Stimulated activated CD4-positive, alpha-beta T cell treated with anti-CD3 and anti-CD28 coated beads, TNF-alpha, amount 100 ng/mL, for 48 hours (primary cell): ENCODE data around the gene CFAP44.
A peak's percentile ranks its signal among the peaks of the same experiment; 100 is the strongest.
"Not testable (repeated sequence)": the region's sequence is repeated elsewhere in the genome, so short reads cannot be mapped to it uniquely, and the experiment has no call there.

Experiments
- DNase-seq, 3 donors: peaks; one replicate each; pipeline ENCODE4 v3.0.0-alpha.2; 2020; ENCODE audit warnings: low read depth in 3 of 3

The CFAP44 gene, protein sequence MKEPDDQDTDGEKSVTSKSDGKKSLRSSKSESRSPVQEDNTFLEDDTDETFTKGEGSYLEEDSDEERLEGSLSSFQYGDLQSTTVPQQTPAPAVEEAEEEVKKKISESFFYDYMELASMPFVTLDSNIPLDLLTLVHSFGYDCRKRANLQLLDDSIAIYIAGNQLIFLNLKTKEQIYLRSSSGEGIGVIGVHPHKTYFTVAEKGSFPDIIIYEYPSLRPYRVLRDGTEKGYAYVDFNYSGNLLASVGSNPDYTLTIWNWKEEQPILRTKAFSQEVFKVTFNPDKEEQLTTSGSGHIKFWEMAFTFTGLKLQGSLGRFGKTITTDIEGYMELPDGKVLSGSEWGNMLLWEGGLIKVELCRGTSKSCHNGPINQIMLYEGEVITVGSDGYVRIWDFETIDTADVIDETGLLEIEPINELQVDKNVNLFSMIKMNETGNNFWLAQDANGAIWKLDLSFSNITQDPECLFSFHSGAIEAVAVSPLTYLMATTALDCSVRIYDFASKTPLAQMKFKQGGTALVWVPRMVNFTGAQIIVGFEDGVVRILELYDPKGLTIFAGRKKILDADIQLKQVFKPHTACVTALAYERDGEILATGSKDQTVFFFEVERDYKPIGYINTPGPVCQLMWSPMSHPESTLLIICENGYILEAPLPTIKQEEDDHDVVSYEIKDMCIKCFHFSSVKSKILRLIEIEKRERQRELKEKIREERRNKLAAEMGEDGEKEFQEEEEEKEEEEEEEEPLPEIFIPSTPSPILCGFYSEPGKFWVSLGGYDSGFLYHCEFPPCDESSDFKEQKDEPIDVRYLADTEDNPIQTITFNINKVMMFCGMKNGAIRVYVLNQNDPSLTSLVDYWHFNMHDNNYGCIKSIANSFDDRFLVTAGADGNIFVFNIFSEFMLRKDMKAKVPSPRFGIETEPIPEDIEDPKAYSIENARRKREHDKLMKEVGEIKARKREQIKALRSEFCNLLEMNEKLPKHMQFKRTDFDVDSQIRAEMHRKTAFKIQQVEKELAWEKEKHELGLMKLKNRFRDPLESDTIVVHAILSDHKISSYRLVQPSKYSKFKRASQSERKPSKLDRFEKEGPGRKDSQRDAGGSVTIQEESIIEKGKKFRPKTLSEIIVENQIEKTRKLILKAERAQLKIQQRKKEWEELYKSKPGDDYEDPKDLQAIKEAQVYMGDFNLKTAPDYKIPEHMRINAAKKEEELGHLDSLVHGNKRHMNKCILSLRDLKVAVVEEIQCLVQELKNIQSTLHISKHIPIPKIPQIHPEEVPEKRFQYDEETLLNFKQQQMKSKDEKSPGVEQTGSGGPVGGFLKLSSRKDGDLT (N-terminal part only)

DNA sequence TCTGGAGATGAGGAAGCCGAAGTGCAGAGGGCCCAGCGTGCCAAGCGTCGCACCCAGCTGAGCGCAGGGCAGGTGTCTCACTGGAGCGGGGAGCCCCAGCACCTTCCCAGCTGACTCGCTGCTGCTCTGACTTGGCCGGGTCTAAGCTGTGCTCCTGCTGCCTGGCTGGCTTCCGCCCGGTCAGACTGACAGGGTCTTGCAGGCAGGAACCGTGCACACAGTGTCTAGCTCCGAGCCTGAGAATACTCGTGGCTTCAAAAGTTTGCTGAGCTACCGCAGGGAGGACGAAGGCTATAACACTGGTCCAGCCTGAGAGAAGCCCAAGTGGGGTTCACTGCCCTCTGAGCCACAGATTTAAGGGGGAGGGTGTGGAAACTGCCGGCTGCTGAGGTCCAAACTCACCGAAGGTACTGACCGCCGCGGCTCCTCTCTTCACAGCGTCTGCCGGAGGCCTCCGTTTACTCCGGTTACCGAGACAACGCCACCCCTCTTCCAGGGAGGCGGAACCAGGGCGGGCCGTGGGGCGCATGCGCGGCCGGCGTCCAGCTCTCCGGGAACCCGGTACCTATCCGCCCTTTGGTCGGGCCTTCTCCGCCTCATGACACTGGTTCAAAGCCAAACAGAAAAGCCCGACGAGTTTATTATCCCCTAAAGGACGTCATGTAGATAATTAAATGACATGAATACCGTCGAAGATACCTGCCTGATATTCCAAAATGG lies at the start of gene CFAP44:
Gene CFAP44 (minus strand): TSS at position 443 of the 720 bp plus-strand sequence. CDS start 7,829 bp downstream, outside the sequence.
- peak in 1 of 3 donors; percentile 33 for DNase-seq

DNA sequence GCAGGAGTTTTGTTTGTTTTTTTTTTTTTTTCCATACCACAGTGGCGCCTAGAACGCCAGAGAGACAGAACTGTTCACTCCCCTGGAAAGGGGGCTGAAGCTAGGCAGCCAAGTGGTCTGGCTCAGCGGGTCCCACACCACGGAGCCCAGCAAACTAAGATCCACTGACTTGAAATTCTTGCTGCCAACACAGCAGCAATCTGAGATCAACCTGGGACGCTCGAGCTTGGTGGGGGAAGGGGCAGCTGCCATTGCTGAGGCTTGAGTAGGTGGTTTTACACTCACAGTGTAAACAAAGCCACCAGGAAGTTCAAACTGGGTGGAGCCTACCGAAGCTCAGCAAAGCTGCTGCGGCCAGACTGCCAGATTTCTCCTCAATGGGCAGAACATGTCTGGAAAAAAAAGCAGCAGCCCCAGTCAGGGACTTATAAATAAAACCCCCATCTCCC lies 43.9 kb upstream of the CFAP44 start:
- no peak for DNase-seq

DNA sequence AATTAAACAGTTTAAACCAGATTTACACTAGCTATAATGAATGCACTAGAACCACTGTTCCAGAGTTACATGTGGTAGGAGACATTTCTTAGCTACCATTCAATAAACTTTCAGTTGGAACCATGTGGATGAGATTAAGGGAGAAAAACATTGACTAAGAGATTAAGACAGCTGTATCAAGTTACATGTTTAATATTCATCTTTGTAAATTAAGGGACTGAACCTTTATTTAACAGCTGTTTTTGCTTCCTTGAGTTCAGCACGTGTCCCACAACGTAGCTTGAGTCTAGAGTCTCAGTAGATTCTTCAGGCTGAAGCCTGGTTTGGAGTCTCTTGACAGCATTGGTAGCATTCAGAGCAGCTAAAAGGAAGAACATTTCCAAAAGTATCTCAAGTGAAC lies 27.2 kb upstream of the CFAP44 start:
- no peak for DNase-seq

DNA sequence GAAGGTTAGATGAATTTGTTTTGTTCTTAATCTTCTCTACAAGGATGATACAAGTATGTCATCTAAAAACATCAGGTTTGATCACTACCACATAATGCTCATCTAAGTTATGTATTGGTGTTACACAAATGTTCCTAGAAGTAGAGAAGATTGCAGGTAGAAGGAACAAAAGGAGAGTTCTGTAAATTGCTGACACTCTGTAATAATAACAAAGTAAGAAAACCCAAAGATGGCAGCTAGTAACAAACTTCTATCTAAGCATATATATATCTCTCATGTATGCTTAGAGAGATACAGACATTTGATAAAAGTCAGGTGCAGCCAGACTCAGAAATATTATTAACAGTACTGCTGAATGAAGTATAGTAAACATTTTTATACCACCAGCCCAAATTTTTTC lies 20.2 kb upstream of the CFAP44 start:
- no peak for DNase-seq

DNA sequence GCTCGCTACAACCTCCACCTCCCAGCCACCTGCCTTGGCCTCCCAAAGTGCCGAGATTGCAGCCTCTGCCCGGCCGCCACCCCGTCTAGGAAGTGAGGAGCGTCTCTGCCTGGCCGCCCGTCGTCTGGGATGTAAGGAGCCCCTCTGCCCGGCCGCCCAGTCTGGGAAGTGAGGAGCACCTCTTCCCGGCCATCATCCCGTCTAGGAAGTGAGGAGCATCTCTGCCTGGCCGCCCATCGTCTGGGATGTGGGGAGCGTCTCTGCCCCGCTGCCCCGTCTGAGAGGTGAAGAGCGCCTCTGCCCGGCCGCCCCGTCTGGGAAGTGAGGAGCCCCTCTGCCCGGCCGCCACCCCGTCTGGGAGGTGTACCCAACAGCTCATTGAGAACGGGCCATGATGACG lies 17.3 kb upstream of the CFAP44 start:
- DNase-seq, result not testable (repeated sequence)

DNA sequence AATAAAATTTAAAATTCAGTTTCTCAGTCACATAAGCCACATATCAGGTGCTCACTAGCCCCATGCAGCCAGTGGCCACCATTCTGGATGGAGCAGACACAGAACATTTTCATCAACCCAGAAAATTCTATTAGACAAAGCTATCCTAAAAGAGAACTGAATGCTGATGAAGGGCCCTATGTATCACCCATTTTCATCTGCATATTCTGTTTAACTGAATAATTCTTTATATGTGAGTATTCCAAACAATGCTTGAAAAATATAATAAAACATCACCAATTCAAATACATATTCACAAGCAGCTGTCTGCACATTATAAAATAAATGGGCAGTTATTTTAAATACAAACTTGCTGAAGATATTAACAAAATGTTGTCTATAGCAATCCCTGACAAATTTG lies 14.2 kb upstream of the CFAP44 start:
- no peak for DNase-seq

DNA sequence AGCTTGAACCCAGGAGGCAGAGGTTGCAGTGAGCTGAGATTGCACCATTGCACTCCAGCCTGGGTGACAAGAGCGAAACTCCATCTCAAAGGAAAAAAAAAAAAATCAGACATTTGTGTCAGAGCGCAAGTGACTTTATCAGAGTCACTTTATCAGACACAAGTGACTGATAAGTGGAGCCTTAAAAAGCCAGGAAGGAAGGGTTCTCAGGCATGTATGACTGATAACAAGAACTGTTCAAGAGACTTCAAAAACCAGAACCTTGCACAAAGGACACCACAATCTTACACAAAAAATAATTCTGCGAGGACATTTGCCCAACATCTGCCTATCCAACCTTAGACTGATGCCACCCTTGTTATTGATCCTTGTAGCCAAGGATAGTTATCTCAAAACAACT lies 13.3 kb upstream of the CFAP44 start:
- no peak for DNase-seq

DNA sequence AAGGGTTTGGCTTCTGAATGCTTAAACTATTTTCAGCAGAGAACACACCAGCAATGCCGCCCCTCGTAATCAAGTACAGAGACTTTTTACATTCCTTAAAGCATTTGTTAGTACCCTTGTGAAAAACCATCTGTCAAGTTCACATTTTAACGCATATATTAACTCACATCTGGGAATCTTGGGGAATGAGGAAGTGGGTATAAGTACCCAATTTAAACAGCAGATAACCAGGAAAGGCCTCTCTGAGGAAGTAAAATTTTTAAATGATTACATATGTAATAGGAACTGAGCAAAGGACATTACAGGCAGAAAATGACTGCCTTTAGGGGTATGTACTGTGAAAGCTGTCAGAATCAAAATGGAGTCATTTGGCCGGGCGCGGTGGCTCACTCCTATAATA lies 12.8 kb upstream of the CFAP44 start:
- no peak for DNase-seq

DNA sequence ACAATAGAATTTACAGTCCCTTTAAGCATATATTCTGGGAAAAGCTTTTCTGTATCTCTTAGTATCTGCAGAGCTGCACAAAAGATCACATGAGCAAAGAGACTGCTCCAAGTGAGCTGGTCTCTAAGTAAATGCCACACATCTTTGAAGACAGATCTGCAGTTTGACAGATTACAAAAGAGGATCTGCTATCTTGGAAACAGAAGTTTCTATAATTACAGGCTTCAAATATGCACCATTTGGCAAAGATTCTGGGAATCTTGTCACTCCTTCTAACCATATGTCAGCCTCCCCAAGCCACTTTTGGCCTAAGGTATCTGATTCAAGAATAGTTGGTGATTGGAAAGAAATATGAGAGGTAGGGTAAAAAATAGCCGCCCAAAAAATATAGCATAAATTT lies 9.6 kb upstream of the CFAP44 start:
- DNase-seq, result no peak

DNA sequence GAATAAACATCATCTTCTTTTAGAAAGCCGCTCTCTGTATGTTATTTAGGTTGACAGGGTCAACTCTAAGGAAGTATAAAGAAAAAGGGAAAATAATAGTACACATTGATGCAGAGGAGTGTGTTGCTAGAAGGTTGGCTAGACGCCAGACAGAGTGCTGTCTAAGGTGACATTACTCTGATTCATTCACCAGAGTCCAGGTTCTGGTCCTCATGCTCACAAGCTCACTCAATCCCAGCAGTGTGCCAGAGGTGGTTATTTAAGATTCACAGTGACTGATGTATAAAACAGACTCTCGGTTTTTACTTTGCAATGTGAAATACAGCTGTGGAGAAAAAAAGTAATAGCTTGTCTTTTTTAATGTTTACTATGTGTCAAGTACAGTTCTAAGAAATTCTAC lies 1.7 kb downstream of the CFAP44 start:
- DNase-seq, result no peak

DNA sequence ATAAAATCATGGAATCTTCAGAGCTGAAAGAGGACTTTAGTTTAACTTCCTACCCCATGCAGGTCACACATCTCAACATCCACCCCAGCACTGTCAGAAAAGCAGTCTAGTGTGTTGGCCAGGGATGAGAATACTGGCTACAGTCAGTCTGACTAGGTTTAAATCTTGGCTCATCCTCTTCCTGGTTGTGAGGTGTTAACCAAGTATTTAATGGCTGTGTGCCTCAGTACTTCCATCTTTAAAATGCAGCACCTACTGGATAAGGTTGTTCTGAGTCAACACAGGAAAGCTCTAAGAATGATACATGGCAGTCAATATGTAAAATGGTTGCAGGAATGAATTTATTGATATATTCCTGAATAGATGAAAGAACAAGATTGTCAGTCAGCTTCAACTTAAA lies 3.1 kb downstream of the CFAP44 start:
- DNase-seq, result no peak

DNA sequence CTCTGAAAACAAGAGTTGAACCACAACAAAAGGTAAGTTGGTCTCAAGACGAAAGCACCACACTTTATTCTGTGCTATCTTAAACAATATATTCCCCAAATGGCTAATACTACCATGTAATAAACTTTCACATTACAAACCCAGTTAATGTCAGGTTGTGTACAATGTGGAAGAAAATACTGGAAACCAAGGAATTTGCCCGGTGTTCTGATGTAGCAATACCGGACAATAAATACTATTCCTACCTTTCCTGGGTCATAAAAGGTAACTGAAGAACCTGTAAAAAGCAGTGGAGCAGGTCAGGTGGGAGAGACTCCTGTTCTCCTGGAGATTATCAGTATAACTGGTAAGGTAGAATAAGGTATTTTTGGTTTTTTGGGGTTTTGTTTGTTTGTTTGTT lies 3.9 kb downstream of the CFAP44 start:
- DNase-seq, result no peak

DNA sequence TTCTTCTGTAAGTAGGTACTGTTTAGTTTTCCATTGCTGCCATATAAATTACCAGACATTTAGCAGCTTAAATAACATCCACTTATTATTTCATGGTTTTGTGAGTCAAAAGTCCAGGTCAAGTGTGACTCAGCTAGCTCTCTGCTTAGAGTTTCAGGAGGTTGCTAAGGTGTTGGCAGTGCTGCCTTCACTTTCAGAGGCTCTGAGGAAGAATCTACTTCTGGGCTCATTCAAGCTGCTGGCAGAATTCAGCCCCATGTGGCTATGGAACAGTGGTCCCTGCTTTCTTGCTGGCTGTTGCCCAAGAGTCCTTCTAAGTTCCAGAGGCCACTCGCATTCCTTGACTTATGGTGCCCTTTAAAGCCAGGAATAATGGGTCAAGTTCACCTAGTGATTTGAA lies 4.5 kb downstream of the CFAP44 start:
- no peak for DNase-seq

DNA sequence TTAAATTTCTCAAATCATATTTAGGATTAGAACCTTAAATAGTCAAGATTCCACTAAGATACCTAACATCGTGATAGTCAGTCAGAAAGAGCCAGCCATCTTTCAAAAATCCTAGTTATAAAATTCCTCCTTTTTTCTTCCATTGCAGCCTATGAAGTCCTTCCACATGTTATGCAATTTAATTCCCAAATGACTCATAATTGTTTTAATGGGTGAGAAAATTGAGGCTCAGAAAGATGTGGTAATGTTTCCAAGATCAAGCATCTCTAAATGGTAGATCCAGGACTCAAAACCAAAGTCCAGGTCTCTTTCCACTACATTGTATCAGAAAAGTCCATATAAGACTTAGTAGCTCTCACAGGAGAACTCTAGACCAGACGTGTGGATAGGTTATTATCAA lies 9.5 kb downstream of the CFAP44 start:
- no peak for DNase-seq

DNA sequence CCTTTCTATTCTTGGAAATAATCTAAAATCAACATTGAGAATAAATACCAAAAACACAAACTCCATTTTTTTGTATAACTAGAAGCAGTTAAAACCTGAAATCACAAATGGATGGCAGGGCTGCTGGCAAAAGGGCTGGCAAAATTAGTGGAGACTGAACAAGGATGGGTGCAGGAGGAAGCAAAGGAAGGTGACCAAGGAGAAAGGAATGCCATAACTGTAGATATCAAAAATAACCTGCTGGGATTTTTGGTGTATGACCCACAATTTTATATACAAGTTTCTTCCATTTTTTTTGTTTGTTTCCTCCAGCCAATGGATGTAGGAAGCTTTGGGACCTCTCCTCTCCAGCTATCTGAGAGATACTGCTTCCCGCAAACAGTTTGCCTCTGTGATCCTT lies 12.7 kb downstream of the CFAP44 start:
- DNase-seq, result no peak

DNA sequence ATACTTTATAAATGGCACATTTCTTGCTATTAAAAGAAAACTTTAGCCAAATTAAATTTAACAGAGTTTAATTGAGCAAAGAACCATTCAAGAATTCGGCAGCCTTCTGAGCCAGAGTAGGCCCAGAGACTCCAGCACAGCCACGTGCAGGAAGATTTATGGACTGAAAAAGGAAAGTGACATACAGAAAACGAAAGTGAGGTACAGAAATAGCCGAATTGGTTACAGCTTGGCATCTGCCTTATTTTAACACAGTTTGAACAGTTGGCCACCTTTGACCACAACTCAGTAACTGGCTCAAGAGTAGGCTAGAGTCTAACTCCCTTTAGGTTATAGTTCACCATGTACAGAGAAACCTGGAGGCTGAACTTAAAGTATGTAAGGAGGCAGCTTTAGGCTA lies 17.6 kb downstream of the CFAP44 start:
- DNase-seq, result no peak

DNA sequence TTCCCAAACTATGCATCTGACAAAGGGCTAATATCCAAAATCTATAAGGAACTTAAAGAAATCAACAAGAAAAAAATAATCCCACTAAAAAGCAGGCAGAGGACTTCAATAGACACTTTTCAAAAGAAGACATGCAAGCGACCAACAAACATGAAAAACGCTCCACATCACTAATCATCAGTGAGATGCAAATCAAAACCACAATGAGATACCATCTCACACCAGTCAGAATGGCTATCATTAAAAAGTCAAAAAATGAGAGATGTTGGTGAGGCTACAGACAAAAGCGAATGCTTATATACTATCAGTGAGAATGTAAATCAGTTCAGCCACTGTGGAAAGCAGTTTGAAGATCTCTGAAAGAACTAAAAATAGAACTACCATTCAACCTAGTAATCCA lies 20.2 kb downstream of the CFAP44 start:
- DNase-seq, result no peak

DNA sequence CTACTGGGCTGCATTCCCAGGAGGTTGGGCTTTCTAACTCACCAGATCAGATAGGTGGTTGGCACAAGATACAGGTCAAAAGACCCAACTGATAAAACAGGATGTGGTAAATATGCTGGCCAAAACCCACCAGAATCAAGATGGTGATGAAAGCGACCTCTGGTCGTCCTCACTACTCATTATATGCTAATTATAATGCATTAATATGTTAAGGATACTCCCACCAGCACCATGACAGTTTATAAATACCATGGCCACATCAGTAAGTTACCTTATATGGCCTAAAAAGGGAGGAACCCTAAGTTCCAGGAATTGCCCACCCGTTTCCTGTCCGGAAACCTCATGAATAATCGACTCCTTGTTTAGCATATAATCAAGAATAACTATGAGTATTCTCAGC lies 31.6 kb downstream of the CFAP44 start:
- no peak for DNase-seq

DNA sequence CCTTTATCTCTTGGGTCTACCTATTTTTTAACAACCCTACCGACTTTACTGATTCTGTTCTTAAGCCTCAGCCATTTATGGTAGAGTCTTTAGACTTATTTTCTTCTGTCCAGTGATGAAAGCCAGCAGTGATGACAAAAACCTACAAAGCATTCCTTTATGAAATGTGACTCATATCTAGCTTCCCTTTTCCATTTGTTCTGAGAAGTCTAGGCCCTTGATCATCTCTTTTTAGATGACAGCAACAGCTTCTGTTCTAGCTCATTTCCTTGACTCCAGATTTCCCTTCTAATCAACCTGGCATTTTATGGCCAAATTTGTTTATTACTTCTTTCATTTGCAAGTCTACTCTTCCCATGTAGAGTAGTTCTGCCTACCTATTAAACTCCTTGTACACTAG lies 36.1 kb downstream of the CFAP44 start:
- no peak for DNase-seq

DNA sequence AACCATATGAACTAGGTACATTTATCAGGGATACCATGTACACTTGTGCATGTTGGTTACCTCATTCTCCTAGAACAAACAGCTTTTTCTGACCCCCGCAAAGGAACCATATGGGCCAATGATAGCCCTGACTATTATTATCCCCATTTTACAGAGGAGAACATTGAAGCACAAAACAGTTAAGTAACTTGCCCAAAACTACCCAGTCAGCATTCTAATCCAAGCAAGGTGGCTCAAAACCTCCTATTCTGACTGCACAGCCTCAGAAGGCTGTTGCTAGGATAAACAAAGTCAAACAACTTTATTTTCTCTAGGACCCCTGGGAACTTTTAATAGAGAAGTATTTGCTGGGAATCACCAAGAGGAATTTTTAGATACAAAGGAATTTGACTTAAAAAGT lies 36.7 kb downstream of the CFAP44 start:
- no peak for DNase-seq
